Measurements from ENCODE around the gene IFT22.
A peak's percentile ranks its signal among the peaks of the same experiment; 100 is the strongest.
"Not testable (repeated sequence)": the region's sequence is repeated elsewhere in the genome, so short reads cannot be mapped to it uniquely, and the experiment has no call there.

The IFT22 gene

DNA sequence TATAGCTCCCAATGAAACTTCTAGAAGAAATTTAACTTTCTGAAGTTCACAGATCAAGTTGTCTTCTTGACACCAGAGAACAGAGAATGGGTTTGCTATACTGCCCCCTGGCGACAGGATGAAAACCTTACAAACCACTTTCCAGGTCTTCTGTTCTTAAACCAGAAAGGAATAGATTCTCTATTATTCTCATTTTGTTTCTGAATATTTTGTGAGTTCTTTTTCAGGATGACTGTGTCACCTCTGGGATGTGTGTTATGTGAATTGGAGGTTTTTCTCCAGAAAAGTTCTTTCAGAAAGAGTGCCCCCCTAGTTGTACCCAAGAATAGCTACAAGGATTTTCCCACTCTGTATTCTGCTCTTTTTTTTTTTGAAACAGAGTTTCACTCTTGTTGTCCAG lies 6.3 kb downstream of the IFT22 start:
- peak; percentile 27 to 37 (median 31) for DNase-seq (ENCODE audit: low read depth in 3 of 3)

DNA sequence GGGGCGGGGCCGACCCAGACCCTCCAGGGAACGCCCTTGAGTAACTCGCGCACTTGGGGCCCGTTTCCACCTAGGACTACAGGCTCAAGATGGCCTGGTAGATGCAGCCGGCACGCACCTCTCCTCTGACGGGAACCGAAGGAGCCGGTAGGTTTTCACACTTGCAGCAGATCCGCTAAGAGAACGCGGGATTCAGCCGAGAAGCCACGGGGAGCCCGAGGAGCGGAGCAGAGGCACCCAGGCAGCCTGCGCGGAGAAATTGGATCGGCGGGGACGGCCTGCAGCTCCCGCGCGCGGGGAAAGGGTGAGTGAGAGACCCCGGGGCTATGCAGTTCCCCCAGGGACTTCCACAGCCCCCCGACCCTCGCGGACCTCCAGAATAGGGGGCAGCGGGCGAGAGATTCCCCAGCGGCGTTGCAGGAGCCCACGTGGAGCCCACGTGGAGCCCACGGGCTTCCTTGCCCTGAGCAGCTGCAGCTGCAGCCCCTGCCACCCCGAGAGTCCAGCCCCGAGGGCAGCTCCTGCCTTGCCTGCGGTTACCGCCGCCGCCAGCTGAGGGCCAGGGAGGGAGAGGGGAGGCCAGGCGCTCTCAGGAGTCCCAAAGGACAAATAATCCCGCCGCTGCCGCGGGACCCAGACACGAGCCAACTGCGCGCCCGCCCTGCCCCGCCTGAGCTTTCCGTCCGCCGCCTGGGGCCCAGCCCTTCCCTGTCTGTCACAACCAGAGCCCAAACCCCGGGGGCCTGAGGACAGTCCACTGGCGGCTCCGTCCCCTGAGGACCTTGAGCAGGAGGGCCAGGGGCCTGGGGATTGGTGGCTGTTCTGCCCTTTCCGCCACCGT lies 13.1 kb downstream of the IFT22 start:
- DNase-seq (ENCODE audit: low read depth in 3 of 3) = peak; percentile 18 to 56 (median 19)

DNA sequence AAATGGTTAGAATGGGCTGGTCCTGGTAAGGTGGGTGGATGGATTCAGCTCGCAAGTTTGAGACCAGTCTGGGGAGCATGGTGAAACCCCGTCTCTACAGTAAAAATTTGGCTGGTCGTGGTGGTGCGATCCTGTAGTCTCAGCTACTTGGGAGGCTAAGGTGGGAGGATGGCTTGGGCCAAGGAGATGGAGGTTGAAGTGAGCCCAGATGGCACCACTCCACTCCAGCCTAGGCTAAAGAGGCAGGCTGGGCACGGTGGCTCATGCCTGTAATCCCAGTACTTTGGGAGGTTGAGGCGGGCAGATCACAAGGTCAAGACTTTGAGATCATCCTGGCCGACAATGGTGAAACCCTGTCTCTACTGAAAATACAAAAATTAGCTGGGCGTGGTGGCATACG lies 15.3 kb downstream of the IFT22 start:
- no peak for DNase-seq (ENCODE audit: low read depth in 3 of 3)

DNA sequence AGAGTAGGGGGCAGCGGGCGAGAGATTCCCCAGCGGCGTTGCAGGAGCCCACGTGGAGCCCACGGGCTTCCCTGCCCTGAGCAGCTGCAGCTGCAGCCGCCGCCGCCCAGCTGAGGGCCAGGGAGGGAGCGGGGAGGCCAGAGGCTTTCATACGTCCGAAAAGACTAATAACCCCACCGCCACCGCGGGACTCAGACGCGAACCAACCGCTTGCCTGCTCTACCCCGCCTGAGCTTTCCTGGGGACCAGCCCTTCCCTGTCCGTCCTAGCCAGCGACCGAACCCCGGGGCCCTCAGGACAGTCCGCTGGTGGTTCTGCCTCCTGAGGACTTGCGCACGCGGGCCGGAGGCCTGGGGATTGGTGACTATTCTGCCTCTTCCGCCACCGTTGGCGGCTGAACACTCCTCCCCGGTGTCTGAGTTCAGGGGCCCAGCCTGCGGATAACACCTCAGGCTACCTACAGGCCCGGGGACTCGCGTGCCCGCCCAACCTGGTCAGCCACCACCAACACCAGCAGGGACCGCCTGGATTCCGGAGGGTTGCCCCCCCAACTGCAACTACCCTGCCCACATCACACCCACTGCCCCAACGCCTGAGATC lies 18.4 kb downstream of the IFT22 start:
- no peak for DNase-seq (ENCODE audit: low read depth in 3 of 3)

DNA sequence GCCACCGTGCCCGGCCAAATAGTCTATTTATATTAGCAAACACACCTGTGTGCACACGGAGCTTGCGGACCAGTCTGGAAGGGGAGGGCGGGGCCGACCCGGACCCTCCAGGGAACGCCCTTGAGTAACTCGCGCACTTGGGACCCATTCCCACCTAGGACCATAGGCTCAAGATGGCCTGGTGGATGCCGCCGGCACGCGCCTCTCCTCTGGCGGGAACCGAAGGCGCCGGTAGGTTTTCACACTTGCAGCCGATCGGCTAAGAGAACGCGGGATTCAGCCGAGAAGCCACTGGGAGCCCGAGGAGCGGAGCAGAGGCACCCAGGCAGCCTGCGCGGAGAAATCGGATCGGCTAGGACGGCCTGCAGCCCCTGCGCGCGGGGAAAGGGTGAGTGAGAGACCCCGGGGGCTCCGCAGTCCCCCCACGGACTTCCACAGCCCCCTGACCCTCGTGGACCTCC lies 18.9 kb downstream of the IFT22 start:
- DNase-seq (ENCODE audit: low read depth in 3 of 3) = no peak

DNA sequence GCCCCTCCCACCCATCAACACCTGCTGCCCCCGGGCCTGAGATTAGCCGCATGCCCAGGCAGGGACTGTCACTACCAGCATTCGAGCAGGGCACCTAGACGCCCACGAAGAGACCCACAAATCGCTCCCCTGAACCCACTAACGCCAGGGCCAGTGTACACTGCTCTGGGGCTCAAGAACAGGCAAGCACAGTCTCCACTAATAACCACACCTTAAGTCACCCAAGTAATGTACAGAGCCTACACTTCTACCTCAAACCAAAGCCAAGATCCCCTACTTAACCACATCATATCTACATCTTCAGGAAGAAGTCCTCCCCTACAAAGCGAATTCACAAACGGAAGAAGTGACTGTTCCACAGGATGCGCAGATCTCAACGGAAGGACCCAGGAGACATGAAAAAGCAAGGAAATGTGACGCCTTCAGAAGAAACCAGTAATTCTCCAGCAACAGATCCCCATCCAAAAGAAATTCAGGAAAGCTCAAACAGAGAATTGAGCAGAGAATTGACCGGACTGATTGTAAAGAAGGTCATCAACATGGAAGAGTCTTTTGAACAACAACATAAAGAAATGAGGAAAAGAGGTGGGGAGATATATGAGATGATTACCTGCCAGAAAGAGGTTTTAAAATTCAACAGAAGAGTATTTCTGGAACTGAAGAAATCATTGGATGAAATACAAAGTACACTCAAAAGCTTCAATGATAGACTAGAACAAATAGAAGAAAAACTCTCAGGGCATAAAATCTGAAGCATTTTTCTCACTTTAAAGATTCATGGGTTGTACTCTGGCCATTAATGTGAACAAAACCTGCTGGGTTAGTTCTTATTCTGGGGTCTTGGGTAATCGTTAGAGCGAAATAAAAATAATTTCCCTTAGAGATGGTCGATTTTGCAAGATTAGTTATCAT lies 20.9 kb downstream of the IFT22 start:
- no peak for DNase-seq (ENCODE audit: low read depth in 3 of 3)

DNA sequence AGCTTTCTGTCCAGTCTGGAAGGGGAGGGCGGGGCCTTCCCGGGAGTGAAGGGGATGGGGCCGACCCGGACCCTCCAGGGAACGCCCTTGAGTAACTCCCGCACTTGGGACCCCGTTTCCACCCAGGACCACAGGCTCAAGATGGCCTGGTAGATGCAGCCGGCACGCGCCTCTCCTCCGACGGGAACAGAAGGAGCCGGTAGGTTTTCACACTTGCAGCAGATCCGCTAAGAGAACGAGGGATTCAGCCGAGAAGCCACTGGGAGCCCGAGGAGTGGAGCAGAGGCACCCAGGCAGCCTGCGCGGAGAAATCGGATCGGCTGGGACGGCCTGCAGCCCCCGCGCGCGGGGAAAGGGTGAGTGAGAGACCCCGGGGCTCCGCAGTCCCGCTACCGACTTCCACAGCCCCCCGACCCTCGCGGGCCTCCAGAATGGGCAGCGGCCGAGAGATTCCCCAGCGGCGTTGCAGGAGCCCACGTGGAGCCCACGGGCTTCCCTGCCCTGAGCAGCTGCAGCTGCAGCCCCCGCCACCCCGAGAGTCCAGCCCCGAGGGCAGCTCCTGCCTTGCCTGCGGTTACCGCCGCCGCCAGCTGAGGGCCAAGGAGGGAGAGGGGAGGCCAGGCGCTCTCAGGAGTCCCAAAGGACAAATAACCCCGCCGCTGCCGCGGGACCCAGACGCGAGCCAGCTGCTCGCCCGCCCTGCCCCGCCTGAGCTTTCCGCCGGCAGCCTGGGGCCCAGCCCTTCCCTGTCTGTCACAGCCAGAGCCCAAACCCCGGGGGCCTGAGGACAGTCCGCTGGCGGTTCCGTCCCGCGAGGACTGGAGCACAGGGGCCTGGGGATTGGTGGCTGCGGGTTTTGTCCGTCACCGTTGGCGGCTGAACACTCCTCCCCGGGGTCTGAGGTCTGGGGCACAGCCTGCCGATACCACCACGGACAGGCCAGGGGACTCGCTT lies 21.8 kb downstream of the IFT22 start:
- DNase-seq (ENCODE audit: low read depth in 3 of 3) = no peak

DNA sequence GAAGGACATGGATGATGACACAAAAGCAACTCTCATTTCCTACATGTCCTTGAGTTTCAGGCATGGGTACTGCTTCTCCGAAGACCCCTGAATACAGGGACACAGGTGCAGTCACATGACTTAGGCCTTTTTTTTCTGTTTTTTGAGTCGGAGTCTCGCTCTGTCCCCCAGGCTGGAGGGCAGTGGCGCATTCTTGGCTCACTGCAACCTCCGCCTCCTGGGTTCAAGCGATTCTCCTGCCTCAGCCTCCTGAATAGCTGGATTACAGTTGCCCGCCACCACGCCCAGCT lies 26.8 kb downstream of the IFT22 start:
- DNase-seq (ENCODE audit: low read depth in 3 of 3) = no peak

DNA sequence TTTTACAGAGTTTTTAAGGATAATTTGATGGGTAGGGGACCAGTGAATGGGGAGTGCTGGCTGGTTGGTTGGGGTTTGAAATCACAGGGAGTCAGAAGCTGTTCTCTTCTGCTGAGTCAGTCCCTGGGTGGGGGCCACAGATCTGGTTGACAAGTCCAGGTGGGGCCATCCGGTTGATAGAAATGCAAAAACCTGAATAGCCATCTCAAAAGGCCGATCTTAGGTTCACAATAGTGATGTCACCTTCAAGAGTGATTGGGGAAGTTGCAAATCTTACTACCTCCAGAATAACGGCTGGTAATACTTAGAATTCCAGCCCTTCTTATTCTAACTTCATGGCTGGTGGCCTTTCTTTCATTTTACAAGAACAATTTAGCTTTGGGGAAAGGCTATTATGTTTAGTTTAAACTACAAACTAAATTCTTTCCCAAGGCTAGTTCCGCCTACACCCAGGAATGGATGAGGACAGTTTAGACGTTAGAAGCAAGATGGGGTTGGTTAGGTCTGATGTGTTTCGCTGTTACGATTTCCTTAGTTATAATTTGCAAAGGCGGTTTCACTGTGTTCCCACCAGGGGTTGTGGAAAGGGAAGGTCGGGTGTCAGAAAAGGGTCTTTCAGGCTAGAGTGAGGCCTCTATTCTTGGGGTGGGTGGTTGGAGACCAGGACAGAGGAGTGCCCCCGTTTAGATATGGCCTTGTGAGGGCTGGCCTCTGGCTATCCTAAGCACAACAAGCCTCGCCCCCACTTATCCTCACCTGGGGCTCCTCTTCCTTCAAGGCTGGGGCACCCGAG lies 27.4 kb downstream of the IFT22 start:
- no peak for DNase-seq (ENCODE audit: low read depth in 3 of 3)

DNA sequence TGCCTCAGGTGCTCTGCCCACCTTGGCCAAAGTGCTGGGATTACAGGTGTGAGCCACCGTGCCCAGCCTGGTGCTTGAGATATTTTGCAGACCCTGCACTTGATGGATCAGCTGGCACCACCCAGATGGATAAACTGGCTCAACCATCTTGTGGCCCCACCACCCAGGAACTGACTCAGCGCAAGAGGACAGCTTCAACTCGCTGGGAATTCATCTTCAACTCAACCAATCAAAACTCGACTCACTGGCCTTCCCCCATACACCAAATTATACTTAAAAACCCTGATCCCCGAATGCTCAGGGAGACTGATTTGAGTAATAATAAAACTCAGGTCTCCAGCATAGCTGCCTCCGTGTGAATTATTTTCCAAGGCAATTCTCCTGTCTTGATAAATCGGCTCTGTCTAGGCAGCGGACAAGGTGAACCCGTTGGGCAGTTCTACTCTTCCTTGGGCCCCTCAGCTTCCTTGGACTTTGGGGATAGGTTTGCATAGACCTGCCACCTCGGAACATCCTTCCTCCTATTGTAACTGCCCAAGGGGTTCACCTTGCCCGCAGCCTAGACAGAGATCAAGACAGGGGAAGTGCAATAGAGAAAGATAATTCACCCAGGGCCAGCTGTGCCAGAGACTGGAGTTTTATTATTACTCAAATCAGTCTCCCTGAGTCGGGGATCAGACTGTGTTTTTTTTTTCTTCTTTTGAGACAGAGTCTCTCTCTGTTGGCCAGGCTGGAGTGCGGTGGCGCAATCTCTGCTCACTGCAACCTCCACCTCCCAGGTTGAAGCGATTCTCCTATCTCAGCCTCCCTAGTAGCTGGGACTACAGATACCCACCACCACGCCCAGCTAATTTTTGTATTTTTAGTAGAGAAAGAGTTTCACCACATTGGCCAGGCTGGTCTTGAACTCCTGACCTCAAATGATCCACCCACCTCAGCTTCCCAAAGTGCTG lies 28.3 kb downstream of the IFT22 start:
- DNase-seq (ENCODE audit: low read depth in 3 of 3) = not testable (repeated sequence)

DNA sequence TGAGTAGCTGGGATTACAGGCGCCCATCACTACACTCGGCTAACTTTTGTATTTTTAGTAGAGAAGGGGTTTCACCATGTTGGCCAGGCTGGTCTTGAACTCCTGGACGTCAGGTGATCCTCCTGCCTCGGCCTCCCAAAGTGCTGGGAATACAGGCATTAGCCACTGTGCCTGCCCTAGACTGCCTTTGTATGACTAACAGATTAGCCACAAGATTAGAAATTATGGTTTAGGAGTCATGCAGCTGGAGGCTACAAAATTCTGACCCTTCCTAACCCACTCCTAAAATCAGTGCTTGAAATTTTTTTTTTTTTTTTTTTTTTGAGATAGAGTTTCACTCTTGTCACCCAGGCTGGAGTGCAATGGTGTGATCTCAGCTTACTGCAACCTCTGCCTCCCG lies 29.0 kb downstream of the IFT22 start:
- DNase-seq (ENCODE audit: low read depth in 3 of 3) = not testable (repeated sequence)

DNA sequence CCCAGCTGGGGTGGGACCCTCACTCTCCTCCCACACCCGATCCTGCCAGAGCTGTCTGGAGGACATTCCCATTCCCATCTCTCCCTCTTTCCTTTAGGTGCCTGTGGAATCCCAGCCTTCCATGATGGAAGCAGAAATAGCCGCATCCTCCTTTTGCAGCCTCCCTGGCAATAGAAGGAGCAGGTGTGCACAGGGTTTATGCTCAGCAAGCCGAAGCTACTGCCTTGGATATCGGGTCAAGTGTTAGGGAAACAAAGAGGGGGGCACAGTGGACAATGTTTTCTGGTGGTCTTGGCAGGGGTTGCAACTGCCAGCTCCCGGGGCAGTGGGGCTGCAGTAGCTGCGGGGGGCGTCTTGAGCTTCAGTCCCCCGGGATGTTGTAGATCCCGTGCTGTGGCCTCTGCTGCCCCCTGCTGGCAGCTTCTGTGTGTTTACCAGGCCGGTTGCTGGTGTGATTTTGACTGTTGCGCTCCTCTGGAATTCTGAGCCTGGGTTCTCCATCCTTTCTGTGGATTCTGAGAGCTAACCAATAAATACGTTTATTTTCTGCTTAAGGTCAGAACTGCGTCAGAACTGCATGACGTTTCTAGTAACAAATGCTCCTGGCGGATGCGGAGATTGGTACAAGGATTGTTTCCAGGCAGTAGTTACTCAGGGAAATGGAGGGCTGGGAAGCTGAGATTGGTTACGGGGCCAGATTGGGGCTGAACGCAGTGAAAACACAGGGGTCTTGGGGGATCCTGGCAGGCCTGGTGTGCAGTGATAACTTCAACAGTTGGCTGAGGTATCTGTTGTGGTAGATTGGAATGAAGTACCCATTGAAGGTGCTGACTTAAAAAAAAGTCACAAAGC lies 31.2 kb downstream of the IFT22 start:
- DNase-seq (ENCODE audit: low read depth in 3 of 3) = peak; percentile 35 to 61 (median 37)

DNA sequence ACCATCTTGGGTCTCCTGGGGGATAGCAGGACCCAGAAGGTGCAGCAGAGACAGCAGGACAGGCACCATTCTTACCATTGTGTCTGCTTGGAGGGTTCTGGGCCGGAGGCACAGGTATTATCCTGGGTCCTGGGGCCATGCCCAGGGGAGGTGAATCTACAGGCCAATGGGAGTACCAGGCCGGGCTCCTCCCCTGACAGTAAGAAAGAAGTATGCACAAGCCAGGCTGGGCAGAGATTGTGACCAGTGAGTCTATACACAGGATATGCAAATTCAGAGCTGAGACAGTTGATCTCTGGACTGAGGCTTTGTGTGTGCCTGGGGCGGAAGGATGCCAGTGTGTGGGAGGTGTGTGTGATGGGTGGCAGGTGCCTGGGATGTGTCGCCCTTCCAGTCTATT lies 31.9 kb downstream of the IFT22 start:
- not testable (repeated sequence) for DNase-seq (ENCODE audit: low read depth in 3 of 3)

DNA sequence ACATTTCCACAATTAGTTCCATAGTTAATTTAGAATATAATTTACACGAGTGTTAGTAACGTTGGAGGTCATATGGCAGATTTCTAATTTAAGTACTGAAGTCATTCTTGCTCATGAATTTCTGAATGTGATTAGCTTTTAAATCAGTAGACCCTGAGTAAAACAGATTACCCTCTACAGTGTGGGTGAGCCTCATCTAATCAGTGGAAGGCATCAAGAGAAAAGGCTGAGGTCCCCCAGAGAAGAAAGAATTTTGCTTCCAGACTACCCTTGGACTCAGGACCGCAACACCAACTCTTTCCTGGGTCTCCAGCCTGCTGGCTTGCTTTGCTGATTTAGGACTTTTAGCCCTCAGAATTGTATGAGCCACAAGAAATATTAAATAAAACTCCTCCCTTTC lies 33.2 kb downstream of the IFT22 start:
- DNase-seq (ENCODE audit: low read depth in 3 of 3) = no peak

DNA sequence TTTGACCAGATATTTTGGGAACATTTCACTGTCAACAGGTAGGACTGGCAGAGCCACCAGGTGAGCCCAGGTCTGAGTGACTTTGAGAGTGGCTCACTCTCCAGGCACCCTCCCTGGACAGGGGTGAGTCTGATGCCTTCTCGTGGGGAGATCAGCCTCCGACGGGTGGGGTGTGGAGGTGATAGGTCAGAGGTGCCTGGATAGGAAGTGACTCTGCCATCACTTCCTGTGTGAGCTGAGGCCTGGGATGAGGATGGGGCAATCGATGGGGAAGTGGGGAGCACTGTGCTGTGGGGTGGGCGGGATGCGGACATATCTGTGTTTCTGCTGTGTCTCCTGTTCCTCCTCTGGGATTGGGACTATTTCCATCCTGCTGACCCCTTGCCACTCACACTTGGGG lies 34.6 kb downstream of the IFT22 start:
- no peak for DNase-seq (ENCODE audit: low read depth in 3 of 3)

DNA sequence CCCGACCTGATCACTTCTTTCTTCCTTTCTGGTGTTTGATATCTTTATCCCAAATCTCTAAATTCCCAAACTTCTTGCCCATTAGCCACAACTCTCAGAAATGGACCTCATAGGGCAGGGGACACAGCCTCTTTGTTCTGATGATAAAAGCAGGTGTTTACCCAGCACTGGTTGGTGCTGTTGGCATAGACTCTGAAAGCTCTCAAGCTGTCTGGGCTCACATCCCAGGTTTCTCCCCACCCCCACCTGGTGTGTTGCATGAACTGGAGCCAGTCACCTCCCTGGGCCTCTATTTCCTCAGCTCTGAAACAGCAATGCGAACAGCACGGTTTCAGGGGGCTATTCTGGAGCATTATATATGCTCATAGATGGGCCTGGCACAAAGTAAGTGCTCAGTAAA lies 35.7 kb downstream of the IFT22 start:
- not testable (repeated sequence) for DNase-seq (ENCODE audit: low read depth in 3 of 3)

DNA sequence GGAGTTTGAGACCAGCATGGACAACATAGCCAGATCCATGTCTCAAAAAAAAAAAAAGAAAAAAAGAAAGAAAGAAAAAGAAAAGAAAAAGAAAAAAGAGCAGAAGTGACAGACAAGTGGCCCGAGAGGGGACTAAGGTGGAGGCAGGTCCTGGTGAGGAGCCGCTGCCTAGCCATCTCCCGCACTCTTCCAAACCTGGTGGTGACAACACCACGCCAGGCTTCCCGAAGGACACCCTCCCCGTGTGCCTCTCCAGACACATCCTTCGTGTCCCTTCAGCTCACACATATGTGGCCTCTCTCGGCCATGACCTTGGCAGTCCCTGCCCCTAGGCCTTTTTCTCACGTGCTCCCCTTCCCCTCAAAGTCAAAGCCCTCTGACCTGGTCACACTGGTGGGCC lies 36.4 kb downstream of the IFT22 start:
- DNase-seq (ENCODE audit: low read depth in 3 of 3) = no peak

DNA sequence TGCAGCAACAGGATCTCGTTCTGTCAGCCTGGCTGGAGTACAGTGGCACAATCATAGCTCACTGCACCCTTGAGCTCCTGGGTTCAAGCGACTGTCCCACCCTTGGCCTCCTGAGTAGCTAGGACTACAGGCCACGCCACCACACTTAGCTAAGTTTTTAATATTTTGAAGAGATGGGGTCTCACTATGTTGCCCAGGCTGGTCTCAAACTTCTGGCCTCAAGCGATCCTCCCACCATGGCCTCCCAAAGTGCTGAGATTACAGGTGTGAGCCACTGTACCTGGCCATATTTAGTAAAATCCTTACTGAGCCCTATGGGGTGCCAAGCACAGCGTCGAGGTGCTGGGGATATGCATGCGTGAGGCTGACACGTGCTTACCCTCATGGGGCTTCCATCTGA lies 40.7 kb downstream of the IFT22 start:
- not testable (repeated sequence) for DNase-seq (ENCODE audit: low read depth in 3 of 3)
